ENCODE results near the gene ARHGEF17.

- TF ChIP-seq, protein P1, sequence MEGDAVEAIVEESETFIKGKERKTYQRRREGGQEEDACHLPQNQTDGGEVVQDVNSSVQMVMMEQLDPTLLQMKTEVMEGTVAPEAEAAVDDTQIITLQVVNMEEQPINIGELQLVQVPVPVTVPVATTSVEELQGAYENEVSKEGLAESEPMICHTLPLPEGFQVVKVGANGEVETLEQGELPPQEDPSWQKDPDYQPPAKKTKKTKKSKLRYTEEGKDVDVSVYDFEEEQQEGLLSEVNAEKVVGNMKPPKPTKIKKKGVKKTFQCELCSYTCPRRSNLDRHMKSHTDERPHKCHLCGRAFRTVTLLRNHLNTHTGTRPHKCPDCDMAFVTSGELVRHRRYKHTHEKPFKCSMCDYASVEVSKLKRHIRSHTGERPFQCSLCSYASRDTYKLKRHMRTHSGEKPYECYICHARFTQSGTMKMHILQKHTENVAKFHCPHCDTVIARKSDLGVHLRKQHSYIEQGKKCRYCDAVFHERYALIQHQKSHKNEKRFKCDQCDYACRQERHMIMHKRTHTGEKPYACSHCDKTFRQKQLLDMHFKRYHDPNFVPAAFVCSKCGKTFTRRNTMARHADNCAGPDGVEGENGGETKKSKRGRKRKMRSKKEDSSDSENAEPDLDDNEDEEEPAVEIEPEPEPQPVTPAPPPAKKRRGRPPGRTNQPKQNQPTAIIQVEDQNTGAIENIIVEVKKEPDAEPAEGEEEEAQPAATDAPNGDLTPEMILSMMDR (optimal IDR thresholded peaks at IDR 0.05 in 1 of 3, IDR thresholded peaks at IDR 0.05 in 1 of 3, conservative IDR thresholded peaks at IDR 0.05 in 1 of 3; ENCODE audit: extremely low read depth in 1 of 3, insufficient read depth in 2 of 3, low read length in 3 of 3), result no peak
- no peak for TF ChIP-seq EZH2 (IDR thresholded peaks at IDR 0.05; ENCODE audit: low read length)
Observed at GRCh38 chr11:73268671-73269271, 39.3 kb upstream of the ARHGEF17 start.

Data from keratinocyte (primary cell).